Panc1 (cell line): Measurements from ENCODE around the gene PPP1R7. TPM values are rescaled to one million over a fixed set of nuclear protein-coding genes. Genes with fewer than 3 reads are reported as not detected.

Experiments
- ATAC-seq: fragments of 200-7000 bp; cut with Tn5 transposase; 2 replicates; pipeline ENCODE4 v1.9.1; 2020; ENCODE audit warnings: mild to moderate bottlenecking, moderate library complexity
- BruUV-seq: library from RNA; stranded (reverse); fragments of 400-500 nt; replicated peaks from 2 replicates; lab custom pipeline; 2021; lab: Mats Ljungman, UMichigan
- CTCF ChIA-PET: fragments of 300-600 bp; sonication (Branson Sonifier 250); formaldehyde crosslinking; loops from one replicate; lab custom pipeline; 2022; ENCODE audit warnings: antibody characterized with exemption; lab: Charles Lee
- POLR2A ChIA-PET: fragments of 300-600 bp; sonication (Branson Sonifier 250); formaldehyde crosslinking; loops from one replicate; lab custom pipeline; 2022; ENCODE audit warnings: antibody characterized with exemption; lab: Charles Lee
- DNase-seq: peaks from one replicate; pipeline ENCODE4 v3.0.0-alpha.2; 2010; ENCODE audit warnings: low read depth, low spot score
- H3K27ac ChIP-seq: 2 replicates; pipeline ENCODE4 v1.5.1; 2011; ENCODE audit warnings: mild to moderate bottlenecking, low read length, inconsistent platforms
- H3K27me3 ChIP-seq: fragments of 200-500 bp; sonication (Bioruptor generic); 2 replicates; pipeline ENCODE4 v1.6.0; 2014; ENCODE audit warnings: low read length, inconsistent platforms; ENCODE audit not compliant: control insufficient read depth, insufficient read depth
- H3K36me3 ChIP-seq: fragments of 200-500 bp; sonication (Bioruptor generic); 2 replicates; pipeline ENCODE4 v1.5.1; 2014; ENCODE audit warnings: inconsistent platforms, mild to moderate bottlenecking, low read length, moderate library complexity; ENCODE audit not compliant: control insufficient read depth, insufficient read depth
- H3K4me1 ChIP-seq: 2 replicates; pipeline ENCODE4 v1.5.1; 2011; ENCODE audit warnings: inconsistent platforms, mild to moderate bottlenecking, low read length, moderate library complexity; ENCODE audit not compliant: control insufficient read depth, insufficient read depth
- H3K4me3 ChIP-seq, 2 experiments: 2 replicates each; pipeline ENCODE4 v1.5.1; 2011 to 2012; ENCODE audit warnings: low read depth in 2 of 2, low read length in 2 of 2, mild to moderate bottlenecking in 2 of 2, inconsistent platforms in 1 of 2, moderate library complexity in 1 of 2
- H3K9me3 ChIP-seq: fragments of 200-500 bp; sonication (Bioruptor generic); 2 replicates; pipeline ENCODE4 v1.5.1; 2014; ENCODE audit warnings: low read depth, mild to moderate bottlenecking, inconsistent platforms, low read length, moderate library complexity; ENCODE audit not compliant: control insufficient read depth, insufficient read depth
- CTCF ChIP-seq: fragments of 450-650 bp; IDR thresholded peaks from 2 replicates; pipeline ENCODE4 v1.5.1; 2017; ENCODE audit warnings: mild to moderate bottlenecking
- POLR2AphosphoS5 ChIP-seq: IDR thresholded peaks from 2 replicates; pipeline ENCODE4 v1.6.1; 2012; ENCODE audit warnings: mild to moderate bottlenecking, low read depth, low read length, moderate library complexity
- REST ChIP-seq, 2 experiments: IDR thresholded peaks; 2 replicates each; pipeline ENCODE4 v1.6.1; 2011 to 2012; ENCODE audit warnings: low read depth in 2 of 2, control low read depth in 1 of 2, low read length in 1 of 2, mild to moderate bottlenecking in 1 of 2, moderate library complexity in 1 of 2; ENCODE audit not compliant: insufficient read depth in 1 of 2
- SIN3A ChIP-seq: IDR thresholded peaks from 2 replicates; pipeline ENCODE4 v1.6.1; 2012; ENCODE audit warnings: low read depth, mild to moderate bottlenecking, low read length, moderate library complexity, borderline replicate concordance; ENCODE audit not compliant: insufficient read depth
- TCF7L2 ChIP-seq: IDR thresholded peaks from 2 replicates; pipeline ENCODE4 v1.6.1; 2011; ENCODE audit warnings: mild to moderate bottlenecking, low read depth, low read length, inconsistent platforms
- in situ Hi-C: cut with HindIII; loops from 2 replicates; pipeline ENCODE4 v1.10.0; 2016; ENCODE audit warnings: low sequenced_read_pairs, low pct_unique_long_range_greater_than_20kb
- intact Hi-C: fragments of 100-400 bp; cut with micrococcal nuclease; formaldehyde crosslinking; loops from one replicate; pipeline ENCODE4 v1.10.0; 2022; ENCODE audit not compliant: unreplicated experiment
- total RNA-seq: library from RNA; stranded (reverse); gene quantifications from one replicate; pipeline ENCODE4 v1.2.1, GENCODE V29; 2021; ENCODE audit not compliant: unreplicated experiment

Gene PPP1R7
- total RNA-seq, 1 experiment from 2014 or later: 64.2 TPM

GRCh38 chr2:241183221-241183620, 33.0 kb downstream of the PPP1R7 start:
- H3K27ac ChIP-seq: no peak overlapping the region
- ChIA-PET CTCF (no interaction called here), POLR2A (interaction anchor here (0.6 kb wide), 1 partner anchor 27 kb away, joined by 3 read pairs; no protein-coding TSS in a partner anchor)
- no peak overlapping the region for H3K4me3 ChIP-seq
- H3K36me3 ChIP-seq: no peaks in the 10 kb centered on the region
- DNase-seq: no peak
- intact Hi-C loops (no loop called here), in situ Hi-C loops (no loop called here)
- no peaks in the 10 kb centered on the region; the same call in 1 of the 2 replicates for H3K4me1 ChIP-seq
- no peaks in the 10 kb centered on the region for H3K27me3 ChIP-seq
- no peak for ATAC-seq
- no peaks in the 10 kb centered on the region for H3K9me3 ChIP-seq
- no peak for TF ChIP-seq SIN3A
- no peak for TF ChIP-seq CTCF
- no peak for TF ChIP-seq REST (IDR thresholded peaks at IDR 0.05; ENCODE audit: insufficient read depth in 1 of 2, low read depth in 2 of 2, low read length in 1 of 2)
- no peak for TF ChIP-seq POLR2AphosphoS5
- TF ChIP-seq TCF7L2: no peak
- no TSS peak for BruUV-seq

- DNase-seq (no peak), ATAC-seq (no peak)
- Histone ChIP-seq H3K27ac (no peak overlapping the region), H3K4me1 (no peaks in the 10 kb centered on the region; the same call in 1 of the 2 replicates), H3K36me3 (no peaks in the 10 kb centered on the region), H3K4me3 (no peak overlapping the region), H3K27me3 (no peaks in the 10 kb centered on the region), H3K9me3 (no peaks in the 10 kb centered on the region)
- in situ Hi-C loops (no loop called here), intact Hi-C loops (no loop called here)
- BruUV-seq: no TSS peak
- POLR2A ChIA-PET: no interaction called here
- CTCF ChIA-PET: no interaction called here
- TF ChIP-seq POLR2AphosphoS5 (no peak), CTCF (no peak), TCF7L2 (no peak)
Measured at GRCh38 chr2:241184901-241185300, 34.6 kb downstream of the PPP1R7 start.
